Liver (tissue), 9 donors: ENCODE data around the gene MORN2. TPM values are rescaled to one million over a fixed set of nuclear protein-coding genes. Genes with fewer than 3 reads are reported as not detected.

Source experiments
- DNase-seq: peaks from one replicate; pipeline ENCODE4 v3.0.0-alpha.2; 2017; ENCODE audit warnings: low spot score
- H3K27ac ChIP-seq, 2 donors: one replicate each; pipeline ENCODE4 v1.7.0; 2013; ENCODE audit warnings: inconsistent platforms in 2 of 2, low read length in 2 of 2, control low read depth in 1 of 2, low read depth in 1 of 2, mild to moderate bottlenecking in 1 of 2
- H3K27me3 ChIP-seq, 4 donors: one replicate each; pipeline versions ENCODE4 v1.6.1 to v1.7.0; 2013; ENCODE audit warnings: low read length in 3 of 4, inconsistent platforms in 1 of 4, mild to moderate bottlenecking in 1 of 4, moderate library complexity in 1 of 4; ENCODE audit not compliant: control insufficient read depth in 4 of 4, insufficient read depth in 4 of 4
- H3K36me3 ChIP-seq, 4 donors: one replicate each; pipeline versions ENCODE4 v1.6.1 to v1.7.0; 2013; ENCODE audit warnings: low read length in 3 of 4, mild to moderate bottlenecking in 3 of 4, low read depth in 1 of 4, moderate library complexity in 1 of 4; ENCODE audit not compliant: control insufficient read depth in 4 of 4, insufficient read depth in 3 of 4
- H3K4me1 ChIP-seq, 4 donors: one replicate each; pipeline versions ENCODE4 v1.6.1 to v1.7.0; 2013; ENCODE audit warnings: low read length in 3 of 4, mild to moderate bottlenecking in 3 of 4, moderate library complexity in 1 of 4; ENCODE audit not compliant: control insufficient read depth in 4 of 4, insufficient read depth in 4 of 4
- H3K4me3 ChIP-seq, 3 donors: one replicate each; pipeline versions ENCODE4 v1.6.1 to v1.7.0; 2013; ENCODE audit warnings: low read length in 3 of 3, control low read depth in 1 of 3, low read depth in 1 of 3, mild to moderate bottlenecking in 1 of 3
- H3K9ac ChIP-seq, 2 donors: one replicate each; pipeline ENCODE4 v1.7.0; 2013; ENCODE audit warnings: low read length in 2 of 2, mild to moderate bottlenecking in 2 of 2, moderate library complexity in 2 of 2, control low read depth in 1 of 2, low read depth in 1 of 2
- H3K9me3 ChIP-seq, 4 donors: one replicate each; pipeline versions ENCODE4 v1.6.1 to v1.7.0; 2013; ENCODE audit warnings: low read length in 3 of 4; ENCODE audit not compliant: control insufficient read depth in 4 of 4
- EGR1 ChIP-seq, 2 donors: IDR thresholded peaks; 2 replicates each; pipeline ENCODE4 v1.6.1; 2016 to 2018; ENCODE audit warnings: antibody characterized with exemption in 2 of 2, low read depth in 2 of 2
- FOXA1 ChIP-seq: IDR thresholded peaks from 2 replicates; pipeline ENCODE4 v1.6.1; 2016; ENCODE audit warnings: antibody characterized with exemption
- FOXA2 ChIP-seq: IDR thresholded peaks from 2 replicates; pipeline ENCODE4 v1.6.1; 2016; ENCODE audit warnings: antibody characterized with exemption
- GABPA ChIP-seq, 2 donors: IDR thresholded peaks in 1 of 2; conservative IDR thresholded peaks in 1 of 2; 2 replicates each; pipeline ENCODE4 v1.6.1; 2016; ENCODE audit warnings: antibody characterized with exemption in 2 of 2, mild to moderate bottlenecking in 1 of 2, moderate library complexity in 1 of 2
- HNF4A ChIP-seq, 2 donors: conservative IDR thresholded peaks; 2 replicates each; pipeline ENCODE4 v1.6.1; 2016; ENCODE audit warnings: antibody characterized with exemption in 2 of 2, mild to moderate bottlenecking in 2 of 2
- HNF4G ChIP-seq: IDR thresholded peaks from 2 replicates; pipeline ENCODE4 v1.6.1; 2016; ENCODE audit warnings: antibody characterized with exemption
- JUND ChIP-seq, 2 donors: IDR thresholded peaks; 2 replicates each; pipeline ENCODE4 v1.6.1; 2016; ENCODE audit warnings: antibody characterized with exemption in 2 of 2
- MAX ChIP-seq: IDR thresholded peaks from 2 replicates; pipeline ENCODE4 v1.6.1; 2016; ENCODE audit warnings: antibody characterized with exemption
- NR2F2 ChIP-seq: IDR thresholded peaks from 2 replicates; pipeline ENCODE4 v1.6.1; 2016; ENCODE audit warnings: antibody characterized with exemption
- RAD21 ChIP-seq, 2 donors: IDR thresholded peaks; 2 replicates each; pipeline ENCODE4 v1.6.1; 2016; ENCODE audit warnings: antibody characterized with exemption in 2 of 2, mild to moderate bottlenecking in 2 of 2
- REST ChIP-seq: IDR thresholded peaks from 2 replicates; pipeline ENCODE4 v1.6.1; 2016; ENCODE audit warnings: antibody characterized with exemption, mild to moderate bottlenecking
- RXRA ChIP-seq, 2 donors: IDR thresholded peaks; 2 replicates each; pipeline ENCODE4 v1.6.1; 2017 to 2018; ENCODE audit warnings: antibody characterized with exemption in 2 of 2, mild to moderate bottlenecking in 1 of 2
- SP1 ChIP-seq: IDR thresholded peaks from 2 replicates; pipeline ENCODE4 v1.6.1; 2018; ENCODE audit warnings: antibody characterized with exemption, mild to moderate bottlenecking
- TAF1 ChIP-seq: conservative IDR thresholded peaks from 2 replicates; pipeline ENCODE4 v1.6.1; 2016; ENCODE audit warnings: antibody characterized with exemption, mild to moderate bottlenecking
- YY1 ChIP-seq: IDR thresholded peaks from 2 replicates; pipeline ENCODE4 v1.6.1; 2016; ENCODE audit warnings: antibody characterized with exemption, mild to moderate bottlenecking
- ZBTB33 ChIP-seq: IDR thresholded peaks from 2 replicates; pipeline ENCODE4 v1.6.1; 2016; ENCODE audit warnings: antibody characterized with exemption
- polyA plus RNA-seq, 2 donors: library from polyadenylated mRNA; stranded (reverse) in 1 of 2; unstranded in 1 of 2; fragments of 200-250 nt in 1 of 2; fragments of >200 nt in 1 of 2; fragmentation: Nextera tagmentation in 1 of 2; extraction: Ambion mirVana in 1 of 2; gene quantifications; one replicate each; pipeline versions ENCODE4 v1.2.1 to v1.2.3, GENCODE V29; 2013 to 2015
- total RNA-seq, 2 donors: library from RNA; depleted of rRNA; stranded (reverse); fragments of >200 nt; gene quantifications; one replicate each; pipeline ENCODE4 v1.2.3, GENCODE V29; 2014
- TF ChIP-seq, protein P1 (sequence below): IDR thresholded peaks from 2 replicates; pipeline ENCODE4 v1.6.1; 2016; ENCODE audit warnings: antibody characterized with exemption
- TF ChIP-seq, protein P2 (sequence below): fragments of 150-350 bp; IDR thresholded peaks from 2 replicates; pipeline ENCODE4 v1.5.1; 2017; ENCODE audit warnings: improper control_type of control experiment, low read depth, low read length; ENCODE audit not compliant: missing input control
- donor health status: healthy.
- donor health status: healthy.
- donor health status: healthy.
- donor health status: healthy.
- donor health status: healthy.

Gene MORN2
- total and polyA plus RNA-seq, 4 donors: 2.8 to 16.4 (median 8.0) TPM

DNA sequence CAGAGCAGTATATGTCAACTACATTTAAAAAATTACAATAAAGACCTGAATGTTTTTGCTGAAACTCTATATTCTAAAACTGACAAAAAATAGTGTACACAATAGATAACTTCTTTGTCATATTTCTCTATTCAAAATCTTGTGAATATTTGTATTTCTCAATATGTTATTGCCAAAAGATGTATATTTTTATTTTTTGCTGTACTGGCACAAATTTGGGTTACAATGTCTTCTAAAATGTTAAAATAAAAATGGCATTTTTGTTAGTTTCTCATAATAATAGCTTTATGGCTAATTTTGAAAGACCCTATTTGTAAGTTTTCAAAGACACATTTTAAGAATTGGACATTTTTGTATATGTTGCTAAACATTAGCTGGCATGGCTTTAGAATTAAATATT lies 13.3 kb downstream of the MORN2 start:
- TF ChIP-seq JUND (IDR thresholded peaks at IDR 0.05) (no peak), REST (no peak), GABPA (IDR thresholded peaks at IDR 0.05 in 1 of 2, conservative IDR thresholded peaks at IDR 0.05 in 1 of 2) (no peak), HNF4A (conservative IDR thresholded peaks at IDR 0.05) (no peak), TAF1 (no peak), HNF4G (no peak), RAD21 (IDR thresholded peaks at IDR 0.05) (no peak), NR2F2 (no peak), EGR1 (IDR thresholded peaks at IDR 0.05; ENCODE audit: low read depth in 2 of 2) (no peak), RXRA (IDR thresholded peaks at IDR 0.05) (no peak), ZBTB33 (no peak), SP1 (no peak), FOXA2 (no peak), MAX (no peak), FOXA1 (no peak), YY1 (no peak)
- TF ChIP-seq, protein P1, sequence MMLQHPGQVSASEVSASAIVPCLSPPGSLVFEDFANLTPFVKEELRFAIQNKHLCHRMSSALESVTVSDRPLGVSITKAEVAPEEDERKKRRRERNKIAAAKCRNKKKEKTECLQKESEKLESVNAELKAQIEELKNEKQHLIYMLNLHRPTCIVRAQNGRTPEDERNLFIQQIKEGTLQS: no peak
- TF ChIP-seq, protein P2, sequence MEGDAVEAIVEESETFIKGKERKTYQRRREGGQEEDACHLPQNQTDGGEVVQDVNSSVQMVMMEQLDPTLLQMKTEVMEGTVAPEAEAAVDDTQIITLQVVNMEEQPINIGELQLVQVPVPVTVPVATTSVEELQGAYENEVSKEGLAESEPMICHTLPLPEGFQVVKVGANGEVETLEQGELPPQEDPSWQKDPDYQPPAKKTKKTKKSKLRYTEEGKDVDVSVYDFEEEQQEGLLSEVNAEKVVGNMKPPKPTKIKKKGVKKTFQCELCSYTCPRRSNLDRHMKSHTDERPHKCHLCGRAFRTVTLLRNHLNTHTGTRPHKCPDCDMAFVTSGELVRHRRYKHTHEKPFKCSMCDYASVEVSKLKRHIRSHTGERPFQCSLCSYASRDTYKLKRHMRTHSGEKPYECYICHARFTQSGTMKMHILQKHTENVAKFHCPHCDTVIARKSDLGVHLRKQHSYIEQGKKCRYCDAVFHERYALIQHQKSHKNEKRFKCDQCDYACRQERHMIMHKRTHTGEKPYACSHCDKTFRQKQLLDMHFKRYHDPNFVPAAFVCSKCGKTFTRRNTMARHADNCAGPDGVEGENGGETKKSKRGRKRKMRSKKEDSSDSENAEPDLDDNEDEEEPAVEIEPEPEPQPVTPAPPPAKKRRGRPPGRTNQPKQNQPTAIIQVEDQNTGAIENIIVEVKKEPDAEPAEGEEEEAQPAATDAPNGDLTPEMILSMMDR: no peak
- no peak for DNase-seq

More for the DNA sequence above, 13.3 kb downstream of the MORN2 start:
- Histone ChIP-seq H3K27ac (no peak overlapping the region), H3K9ac (no peak overlapping the region), H3K4me1 (no peaks in the 10 kb centered on the region), H3K36me3 (no peaks in the 10 kb centered on the region), H3K4me3 (no peak overlapping the region), H3K27me3 (no peaks in the 10 kb centered on the region), H3K9me3 (no peaks in the 10 kb centered on the region)
